HG03571 (cell line): ENCODE measurements around the gene GRB2.
"Not testable (repeated sequence)": the region's sequence is repeated elsewhere in the genome, so short reads cannot be mapped to it uniquely, and the experiment has no call there.

ENCODE experiments used
- ATAC-seq: cut with Tn5 transposase; IDR thresholded peaks from one replicate; pipeline ENCODE4 v1.9.1; 2021; ENCODE audit not compliant: unreplicated experiment

The GRB2 gene

DNA sequence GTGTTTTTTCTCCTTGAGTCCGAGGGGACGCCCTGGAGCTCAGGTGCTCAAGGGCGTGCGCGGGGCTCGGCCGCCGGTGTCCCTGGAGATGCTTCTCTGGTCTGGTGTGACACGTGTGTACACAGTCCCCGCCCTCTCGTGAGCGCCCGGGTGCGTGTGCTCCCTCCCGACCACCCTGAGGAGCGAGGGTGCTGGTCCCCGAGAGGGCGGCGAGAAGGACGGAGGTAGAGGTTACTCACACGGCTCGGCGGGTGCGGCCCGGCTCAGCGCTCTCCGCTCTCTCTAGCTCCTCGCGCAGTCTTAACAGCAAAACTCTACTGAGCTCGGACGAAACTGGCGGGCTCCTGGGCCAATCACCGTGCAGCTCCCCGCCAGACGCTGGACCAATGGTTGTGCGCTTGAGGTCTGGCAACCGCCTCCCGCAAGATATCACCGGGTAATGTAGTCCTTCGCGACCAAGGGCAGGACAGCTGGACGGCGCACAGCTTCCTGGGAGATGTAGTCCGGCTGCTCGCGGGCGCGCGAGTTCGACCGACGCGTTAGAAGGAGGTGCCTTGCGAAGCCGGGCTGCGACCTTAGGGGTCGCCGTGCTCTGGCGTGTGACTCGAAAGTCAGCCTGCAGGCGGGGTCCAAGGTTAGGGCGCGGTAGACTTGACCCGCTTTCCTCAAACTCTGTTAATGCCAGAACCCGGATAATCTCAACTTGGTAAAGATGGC lies 116.2 kb downstream of the GRB2 start, which contains the start of gene SLC25A19:
Gene SLC25A19, minus strand, starts transcription at position 319 of the 717 bp plus-strand sequence. CDS start 2,669 bp downstream, outside the sequence.
- ATAC-seq, result peak; percentile 91

DNA sequence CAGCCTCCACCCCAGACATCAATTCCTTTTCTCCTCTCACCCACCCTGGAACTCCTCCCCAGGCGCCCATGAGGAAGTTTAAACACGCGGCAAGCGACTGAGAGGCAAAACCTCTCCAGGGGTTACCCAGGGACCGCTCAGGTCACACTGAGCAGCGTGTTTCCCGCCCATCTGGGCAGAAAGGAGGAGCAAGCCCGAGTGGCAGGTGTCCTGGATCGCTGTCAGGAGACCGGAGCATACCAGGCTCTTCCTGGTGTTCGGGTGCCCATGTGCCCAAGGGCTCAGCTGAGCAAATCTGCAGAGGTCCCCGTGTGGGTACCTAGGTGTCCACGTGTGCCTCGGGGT lies 116.7 kb downstream of the GRB2 start:
- ATAC-seq, result peak; percentile 2

DNA sequence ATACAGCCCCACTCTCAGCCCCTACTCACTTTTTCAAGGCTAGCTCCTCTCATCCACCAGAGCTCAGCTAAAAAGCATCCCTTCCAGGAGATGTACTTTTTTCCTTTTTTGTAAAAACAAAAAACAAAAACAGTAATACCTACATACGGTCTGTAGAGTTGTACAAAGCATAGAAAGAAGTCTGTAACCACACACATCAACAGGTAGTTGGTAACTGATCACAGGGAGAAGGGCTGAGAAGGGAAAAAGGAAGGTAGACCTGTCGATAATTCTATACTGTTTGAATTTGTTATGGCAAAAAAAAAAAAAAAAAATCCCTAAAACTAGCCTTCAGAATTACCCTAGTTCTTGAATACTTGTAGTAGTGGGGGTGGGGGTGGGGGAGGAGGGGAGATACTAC lies 117.1 kb downstream of the GRB2 start:
- ATAC-seq, result no peak

GRCh38 chr17:75287221-75287620 lies 118.3 kb downstream of the GRB2 start:
- no peak for ATAC-seq

DNA sequence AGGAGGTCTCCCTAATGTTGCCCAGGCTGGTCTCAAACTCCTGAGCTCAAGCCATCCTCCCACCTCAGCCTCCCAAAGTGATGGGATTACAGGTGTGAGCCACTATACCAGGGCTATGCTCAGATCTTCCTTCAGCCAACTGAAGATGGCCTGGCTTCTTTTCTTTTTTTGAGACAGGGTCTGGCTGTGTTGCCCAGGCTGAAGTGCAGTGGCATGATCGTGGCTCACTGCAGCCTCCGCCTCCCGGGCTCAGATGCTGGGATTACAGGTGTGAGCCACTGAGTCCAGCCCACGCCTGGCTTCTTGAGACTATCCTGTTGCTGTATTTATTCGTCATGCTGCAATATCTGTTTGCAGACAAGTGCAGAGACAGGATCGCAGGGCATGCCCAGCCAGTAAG lies 120.4 kb downstream of the GRB2 start:
- no peak for ATAC-seq

DNA sequence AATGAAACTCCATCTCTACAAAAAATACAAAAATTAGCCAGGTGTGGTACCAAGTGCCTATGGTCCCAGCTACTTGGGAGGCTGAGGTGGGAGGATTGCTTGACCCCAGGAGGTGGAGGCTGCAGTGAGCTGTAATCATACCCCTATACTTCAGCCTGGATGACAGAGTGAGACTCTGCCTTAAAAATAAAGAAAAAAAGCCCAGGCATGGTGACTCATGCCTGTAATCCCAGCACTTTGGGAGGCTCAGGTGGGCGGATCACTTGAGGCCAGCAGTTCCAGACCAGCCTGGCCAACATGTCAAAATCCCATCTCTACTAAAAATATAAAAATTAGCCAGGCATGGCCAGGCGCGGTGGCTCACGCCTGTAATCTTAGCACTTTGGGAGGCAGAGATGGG lies 125.3 kb downstream of the GRB2 start:
- ATAC-seq, result not testable (repeated sequence)

DNA sequence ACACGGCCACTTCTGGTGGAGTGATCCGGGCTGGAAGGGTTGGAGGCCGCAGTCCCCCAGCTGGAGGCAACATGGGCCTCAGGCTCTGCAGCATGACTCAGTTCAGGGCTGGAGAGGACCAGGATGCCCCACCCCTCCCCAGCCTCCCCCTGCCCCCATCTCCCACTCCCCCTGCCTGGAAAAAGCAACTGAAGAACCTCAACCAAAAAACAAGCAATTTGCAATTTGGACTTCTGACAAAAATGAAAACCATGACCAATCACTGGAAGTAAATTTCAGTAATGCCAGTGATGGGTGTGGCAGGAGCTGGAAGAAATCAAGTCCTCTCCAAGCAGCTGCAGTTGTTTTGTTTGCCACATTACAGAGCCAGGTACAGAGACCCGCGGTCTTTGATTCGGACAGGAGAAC lies 127.8 kb downstream of the GRB2 start:
- ATAC-seq, result no peak

GRCh38 chr17:75273977-75274708 lies 131.3 kb downstream of the GRB2 start:
- no peak for ATAC-seq

DNA sequence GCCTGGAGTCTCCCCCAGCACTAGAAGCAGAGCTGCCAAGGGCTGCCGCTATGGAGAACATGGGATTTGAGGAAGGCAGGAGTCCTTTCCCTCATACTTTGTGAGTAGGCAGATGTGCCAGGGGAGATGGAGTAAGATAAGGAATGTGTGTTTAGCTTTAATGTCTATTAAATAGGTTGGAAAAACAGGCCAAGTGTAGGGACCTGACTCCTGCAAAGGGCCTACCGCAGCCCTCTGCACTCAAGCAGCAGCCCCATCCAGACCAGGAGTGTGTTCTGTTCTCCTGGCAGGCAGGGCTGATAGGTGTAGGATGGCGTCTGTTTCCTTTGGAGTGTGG lies 132.7 kb downstream of the GRB2 start:
- no peak for ATAC-seq

DNA sequence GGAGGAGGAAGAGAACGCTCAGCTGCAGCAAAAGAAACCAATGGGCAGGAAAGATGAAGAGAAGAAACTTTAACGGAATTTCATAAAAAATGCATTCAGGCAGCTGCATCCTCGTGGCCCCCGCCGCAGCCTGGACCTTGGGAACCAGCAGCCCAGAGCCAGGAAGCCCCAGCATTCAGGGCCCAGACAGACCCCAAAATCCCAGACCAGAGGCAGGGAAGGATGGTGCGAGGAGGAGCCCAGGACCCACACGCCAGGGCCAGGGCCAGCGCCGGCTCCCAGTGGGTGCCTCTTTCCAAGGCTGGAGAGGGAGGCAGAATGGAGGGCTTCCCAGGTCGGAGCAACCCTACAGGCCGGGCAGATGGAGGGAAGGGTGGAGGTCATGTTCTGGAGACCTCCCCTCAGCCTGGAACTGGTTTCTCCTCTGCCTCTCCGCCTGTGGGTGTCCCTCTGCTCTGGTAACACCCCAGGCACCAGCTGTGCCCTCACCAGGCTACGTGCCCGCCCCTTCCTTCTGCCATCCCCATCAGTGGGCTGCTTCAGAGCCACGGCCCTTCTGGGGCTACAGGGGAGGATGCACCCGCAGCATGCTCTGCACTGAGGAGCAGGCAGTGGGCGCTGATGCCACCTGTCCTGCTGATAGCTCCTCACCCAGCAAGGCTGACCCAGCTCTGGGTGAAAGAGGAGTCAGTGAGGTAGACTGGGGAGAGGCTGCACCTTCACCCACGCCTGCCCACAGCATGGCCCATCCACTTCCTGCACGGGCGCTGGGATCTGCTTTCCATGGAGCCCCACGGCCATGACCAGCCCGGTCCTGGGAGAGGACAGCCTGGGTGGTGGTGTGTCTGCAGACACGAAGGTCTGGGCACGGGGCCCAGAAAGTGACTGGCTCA lies 133.3 kb downstream of the GRB2 start:
- no peak for ATAC-seq

DNA sequence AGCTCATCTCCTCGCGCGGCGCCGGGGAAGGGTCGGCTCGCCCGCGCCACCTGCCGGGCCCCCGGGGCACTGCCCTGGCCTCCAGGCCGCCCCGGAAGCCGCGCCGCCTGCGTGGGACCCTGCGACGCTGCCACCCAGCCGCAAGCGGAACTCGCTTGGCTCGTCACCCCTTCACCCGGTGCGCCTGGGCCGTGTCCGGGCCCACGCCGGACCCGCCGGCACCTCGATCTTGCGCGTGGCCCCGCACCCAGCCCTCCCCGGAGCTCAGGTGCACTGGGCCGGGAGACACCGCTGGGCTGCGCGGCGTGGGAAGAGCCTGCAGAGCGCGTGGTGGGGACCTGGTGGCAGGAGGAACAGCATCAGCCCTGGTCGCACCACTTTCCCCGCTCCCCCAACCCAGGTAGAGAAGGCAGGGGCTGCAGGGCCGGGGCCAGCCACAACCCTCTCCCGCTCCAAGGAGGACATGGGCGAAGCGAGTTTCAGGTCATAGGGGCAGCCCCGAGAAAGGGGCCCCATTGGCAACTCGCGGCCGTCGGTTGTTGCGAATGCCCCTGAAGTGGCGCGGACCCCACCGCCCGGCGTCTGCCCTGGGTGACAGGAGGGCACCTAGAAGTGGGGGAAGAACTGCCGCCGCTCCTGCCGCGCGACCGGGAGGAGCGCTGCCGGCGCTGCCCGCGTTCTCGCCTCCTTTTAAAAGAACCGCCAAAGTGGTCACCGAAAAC lies 134.1 kb downstream of the GRB2 start:
- ATAC-seq, result peak; percentile 61

GRCh38 chr17:75270966-75271232 lies 134.6 kb downstream of the GRB2 start, which contains the start of gene MIF4GD:
Gene MIF4GD, minus strand, starts transcription at chr17:75271231. Its CDS starts 1,036 bp downstream, at chr17:75270195.
- ATAC-seq, result no peak

DNA sequence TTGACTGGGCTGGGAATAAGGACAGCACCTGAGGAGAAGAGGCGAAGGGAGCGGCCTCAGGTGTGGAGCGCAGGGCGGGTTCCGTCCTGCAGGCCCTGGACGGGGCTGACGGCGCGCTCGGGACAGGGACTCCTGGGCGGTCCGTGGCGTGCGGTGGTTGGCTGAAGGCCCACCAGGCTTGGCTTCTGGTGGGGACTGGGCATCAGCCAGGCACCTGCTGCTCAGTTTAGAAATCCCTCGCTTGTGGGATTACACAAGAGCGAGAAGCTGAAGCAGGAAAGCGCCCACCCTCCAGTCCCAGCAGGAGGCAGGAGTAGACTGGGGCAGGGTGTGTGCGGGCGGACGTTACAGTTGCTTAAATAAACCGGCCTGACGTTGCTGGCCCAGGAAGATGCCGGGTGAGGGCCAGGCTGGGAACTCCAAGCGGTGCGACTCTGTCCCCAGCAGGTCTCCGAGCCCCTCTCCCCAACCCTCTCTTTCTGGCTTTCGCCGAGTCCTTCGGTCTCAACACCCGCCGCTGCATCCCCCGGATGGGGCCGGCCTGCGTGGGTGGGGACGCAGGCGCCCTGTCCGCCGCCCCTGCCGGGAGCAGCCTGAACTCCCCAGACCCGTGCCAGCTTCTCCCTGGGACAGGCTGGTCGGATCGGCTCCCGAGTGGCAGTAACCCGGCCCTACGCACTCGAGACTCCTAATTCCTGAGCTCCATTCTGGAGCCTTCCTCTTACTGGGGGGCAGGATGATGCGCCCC lies 135.1 kb downstream of the GRB2 start:
- ATAC-seq, result peak; percentile 31

- ATAC-seq, result no peak
Observed at GRCh38 chr17:75269844-75270217, 135.6 kb downstream of the GRB2 start.
